GM18868 (cell line): Measurements from ENCODE around the gene BBS7.
A peak's percentile ranks its signal among the peaks of the same experiment; 100 is the strongest.

Source experiments
- ATAC-seq: cut with Tn5 transposase; IDR thresholded peaks from one replicate; pipeline ENCODE4 v1.9.1; 2021; ENCODE audit warnings: mild to moderate bottlenecking, moderate library complexity; ENCODE audit not compliant: unreplicated experiment

BBS7 gene

GRCh38 chr4:121829511-121829910 is 40.8 kb downstream of the BBS7 start:
- ATAC-seq = no peak

- ATAC-seq = no peak
Observed at GRCh38 chr4:121827853-121828252, 42.4 kb downstream of the BBS7 start.

GRCh38 chr4:121824950-121825349 is 45.3 kb downstream of the BBS7 start:
- ATAC-seq = no peak

GRCh38 chr4:121824171-121824527 is 46.1 kb downstream of the BBS7 start:
- ATAC-seq = no peak

GRCh38 chr4:121823505-121824170 is 46.6 kb downstream of the BBS7 start, which contains the start of gene CCNA2:
CCNA2 (minus strand) TSS chr4:121823883; CDS start chr4:121823628, 255 bp downstream.
- ATAC-seq = peak; percentile 95

GRCh38 chr4:121822796-121823504 is 47.3 kb downstream of the BBS7 start:
- peak; percentile 40 for ATAC-seq

- no peak for ATAC-seq
Observed at GRCh38 chr4:121822047-121822446, 48.2 kb downstream of the BBS7 start.

- no peak for ATAC-seq
Observed at GRCh38 chr4:121819216-121819965, 50.9 kb downstream of the BBS7 start.

GRCh38 chr4:121818215-121818614 is 52.1 kb downstream of the BBS7 start:
- ATAC-seq = no peak

- no peak for ATAC-seq
Observed at GRCh38 chr4:121817701-121818100, 52.6 kb downstream of the BBS7 start.

GRCh38 chr4:121817006-121817405 is 53.3 kb downstream of the BBS7 start:
- no peak for ATAC-seq

GRCh38 chr4:121814756-121815155 is 55.5 kb downstream of the BBS7 start:
- ATAC-seq = no peak

- no peak for ATAC-seq
Observed at GRCh38 chr4:121811122-121811521, 59.2 kb downstream of the BBS7 start.

GRCh38 chr4:121806411-121806810 is 63.9 kb downstream of the BBS7 start:
- ATAC-seq = no peak

GRCh38 chr4:121801715-121802075 is 68.6 kb downstream of the BBS7 start:
- ATAC-seq = no peak

- peak; percentile 85 for ATAC-seq
Observed at GRCh38 chr4:121800961-121801714, 69.1 kb downstream of the BBS7 start, which contains the start of gene EXOSC9. EXOSC9 (plus strand) TSS chr4:121801323; CDS start chr4:121801425, 102 bp downstream.

- ATAC-seq = peak; percentile 33
Observed at GRCh38 chr4:121800638-121800960, 69.7 kb downstream of the BBS7 start.

GRCh38 chr4:121799867-121800501 is 70.3 kb downstream of the BBS7 start:
- ATAC-seq = no peak

GRCh38 chr4:121799208-121799823 is 71.0 kb downstream of the BBS7 start:
- ATAC-seq = no peak

GRCh38 chr4:121796283-121796682 is 74.0 kb downstream of the BBS7 start:
- no peak for ATAC-seq
